Esophagus muscularis mucosa (tissue), 4 donors: ENCODE data around the gene FBXW4. TPM values are rescaled to one million over a fixed set of nuclear protein-coding genes. Genes with fewer than 3 reads are reported as not detected.

ENCODE experiments used
- DNase-seq: peaks from one replicate; pipeline ENCODE4 v3.0.0-alpha.2; 2017; ENCODE audit errors: extremely low spot score
- H3K27ac ChIP-seq, 4 donors: fragments of 200-600 bp; sonication (generic); replicated peaks in 1 of 4; 1 replicate in 3 of 4; 2 replicates in 1 of 4; pipeline ENCODE4 v1.5.1; 2016 to 2019; ENCODE audit warnings: mild to moderate bottlenecking in 1 of 4
- H3K27me3 ChIP-seq, 4 donors: fragments of 200-600 bp; sonication (generic); one replicate each; pipeline versions ENCODE4 v1.5.1 to v1.6.0; 2016 to 2019
- H3K36me3 ChIP-seq, 4 donors: fragments of 200-600 bp; sonication (generic); one replicate each; pipeline ENCODE4 v1.5.1; 2016 to 2019
- H3K4me1 ChIP-seq, 4 donors: fragments of 200-600 bp; sonication (generic); one replicate each; pipeline ENCODE4 v1.5.1; 2016 to 2019
- H3K4me3 ChIP-seq, 4 donors: fragments of 200-600 bp; sonication (generic); 1 replicate in 2 of 4; 2 replicates in 2 of 4; pipeline ENCODE4 v1.5.1; 2016 to 2019; ENCODE audit warnings: mild to moderate bottlenecking in 4 of 4, moderate library complexity in 1 of 4
- H3K9me3 ChIP-seq, 4 donors: fragments of 200-600 bp; sonication (generic); 1 replicate in 3 of 4; 2 replicates in 1 of 4; pipeline ENCODE4 v1.5.1; 2016 to 2019
- CTCF ChIP-seq, 3 experiments: fragments of 200-600 bp in 2 of 3; fragments of 450-650 bp in 1 of 3; sonication (generic) in 2 of 3; IDR thresholded peaks; one replicate each; pipeline ENCODE4 v1.5.1; 2017 to 2019; ENCODE audit warnings: antibody characterized with exemption in 3 of 3, mild to moderate bottlenecking in 2 of 3, moderate library complexity in 1 of 3
- EP300 ChIP-seq: sonication (generic); formaldehyde crosslinking; IDR thresholded peaks from one replicate; pipeline ENCODE4 v1.6.1; 2017; ENCODE audit warnings: antibody characterized with exemption
- POLR2A ChIP-seq: fragments of 450-650 bp; IDR thresholded peaks from one replicate; pipeline ENCODE4 v1.6.1; 2017; ENCODE audit warnings: antibody characterized with exemption, moderate library complexity, mild to moderate bottlenecking, low read depth
- POLR2AphosphoS5 ChIP-seq, 2 donors: sonication (generic); formaldehyde crosslinking; IDR thresholded peaks; one replicate each; pipeline ENCODE4 v1.6.1; 2017; ENCODE audit warnings: antibody characterized with exemption in 2 of 2
- WGBS: methylation state at CpG from one replicate; pipeline ENCODE4 v1.1.5; 2018; 5-methylcytosine and 5-hydroxymethylcytosine counted together
- intact Hi-C: fragments of 100-400 bp; cut with DNase I; formaldehyde crosslinking; loops from one replicate; pipeline ENCODE4 v1.15.1; 2023
- total RNA-seq, 4 donors: library from RNA; depleted of rRNA; stranded (reverse); fragments of >200 nt; gene quantifications; one replicate each; pipeline versions ENCODE4 v1.1.0 to v1.2.1, GENCODE V29; 2016

Gene FBXW4
- total RNA-seq, 4 donors from 2014 or later, result 101 to 168 (median 115) TPM

GRCh38 chr10:101675115-101675514 lies 19.9 kb downstream of the FBXW4 start:
- Histone ChIP-seq H3K27me3 (no peaks in the 10 kb centered on the region), H3K4me1 (peaks cover 0 to 7% (median under 1%) of the 10 kb centered on the region in 4 donors), H3K9me3 (no peaks in the 10 kb centered on the region), H3K4me3 (no peak overlapping the region), H3K27ac (no peak overlapping the region), H3K36me3 (peaks cover 29 to 54% (median 47%) of the 10 kb centered on the region in 4 donors)
- TF ChIP-seq EP300 (no peak), POLR2AphosphoS5 (IDR thresholded peaks at IDR 0.05) (no peak), CTCF (IDR thresholded peaks at IDR 0.05) (no peak), POLR2A (no peak)
- peak; percentile 24 for DNase-seq
- WGBS, result 98% methylated on average over 2 of the region's 2 CpGs
- intact Hi-C loops, result no loop called here

GRCh38 chr10:101672536-101672935 lies 22.4 kb downstream of the FBXW4 start:
- Histone ChIP-seq H3K27me3 (no peaks in the 10 kb centered on the region), H3K4me3 (no peak overlapping the region), H3K27ac (no peak overlapping the region), H3K36me3 (peaks cover 29 to 79% (median 70%) of the 10 kb centered on the region in 4 donors), H3K9me3 (no peaks in the 10 kb centered on the region), H3K4me1 (peaks cover 0 to 10% (median 0%) of the 10 kb centered on the region in 4 donors)
- DNase-seq, result peak; percentile 42
- 79% methylated on average over 6 of the region's 6 CpGs for WGBS
- intact Hi-C loops, result no loop called here
- TF ChIP-seq EP300 (no peak), CTCF (IDR thresholded peaks at IDR 0.05) (no peak), POLR2AphosphoS5 (IDR thresholded peaks at IDR 0.05) (no peak), POLR2A (no peak)

GRCh38 chr10:101671453-101671852 lies 23.5 kb downstream of the FBXW4 start:
- Histone ChIP-seq H3K4me3 (no peak overlapping the region), H3K4me1 (peaks cover 0 to 10% (median 0%) of the 10 kb centered on the region in 4 donors), H3K9me3 (no peaks in the 10 kb centered on the region), H3K27me3 (no peaks in the 10 kb centered on the region), H3K27ac (no peak overlapping the region), H3K36me3 (peaks cover 37 to 87% (median 78%) of the 10 kb centered on the region in 4 donors)
- intact Hi-C loops, result no loop called here
- 97% methylated on average over 1 of the region's 1 CpG for WGBS
- DNase-seq, result no peak
- TF ChIP-seq POLR2A, result no peak

GRCh38 chr10:101670635-101671034 lies 24.3 kb downstream of the FBXW4 start:
- intact Hi-C loops, result no loop called here
- Histone ChIP-seq H3K27me3 (no peaks in the 10 kb centered on the region), H3K9me3 (no peaks in the 10 kb centered on the region), H3K4me1 (peaks cover 0 to 10% (median 0%) of the 10 kb centered on the region in 4 donors), H3K4me3 (no peak overlapping the region), H3K36me3 (peaks cover 37 to 92% (median 85%) of the 10 kb centered on the region in 4 donors), H3K27ac (no peak overlapping the region)
- DNase-seq, result no peak
- TF ChIP-seq EP300, result no peak
- TF ChIP-seq CTCF (IDR thresholded peaks at IDR 0.05), result no peak
- no peak for TF ChIP-seq POLR2A
- TF ChIP-seq POLR2AphosphoS5 (IDR thresholded peaks at IDR 0.05), result no peak

- WGBS, result 100% methylated on average over 2 of the region's 2 CpGs
- H3K36me3 ChIP-seq, result peaks cover 38 to 94% (median 89%) of the 10 kb centered on the region in 4 donors
Measured at GRCh38 chr10:101669181-101669580, 25.8 kb downstream of the FBXW4 start.

More at GRCh38 chr10:101669181-101669580, 25.8 kb downstream of the FBXW4 start:
- Histone ChIP-seq H3K9me3 (no peaks in the 10 kb centered on the region), H3K27me3 (no peaks in the 10 kb centered on the region), H3K4me1 (peaks cover 0 to 10% (median 0%) of the 10 kb centered on the region in 4 donors), H3K27ac (no peak overlapping the region), H3K4me3 (no peak overlapping the region)
- no peak for TF ChIP-seq CTCF (IDR thresholded peaks at IDR 0.05)
- TF ChIP-seq EP300, result no peak
- no peak for TF ChIP-seq POLR2AphosphoS5 (IDR thresholded peaks at IDR 0.05)
- no peak for TF ChIP-seq POLR2A
- intact Hi-C loops, result no loop called here
- peak; percentile 29 for DNase-seq
